Measurements from ENCODE around the gene CFAP77. TPM values are rescaled to one million over a fixed set of nuclear protein-coding genes. Genes with fewer than 3 reads are reported as not detected.

Gene CFAP77
- polyA plus RNA-seq, 3 donors = not detected

DNA sequence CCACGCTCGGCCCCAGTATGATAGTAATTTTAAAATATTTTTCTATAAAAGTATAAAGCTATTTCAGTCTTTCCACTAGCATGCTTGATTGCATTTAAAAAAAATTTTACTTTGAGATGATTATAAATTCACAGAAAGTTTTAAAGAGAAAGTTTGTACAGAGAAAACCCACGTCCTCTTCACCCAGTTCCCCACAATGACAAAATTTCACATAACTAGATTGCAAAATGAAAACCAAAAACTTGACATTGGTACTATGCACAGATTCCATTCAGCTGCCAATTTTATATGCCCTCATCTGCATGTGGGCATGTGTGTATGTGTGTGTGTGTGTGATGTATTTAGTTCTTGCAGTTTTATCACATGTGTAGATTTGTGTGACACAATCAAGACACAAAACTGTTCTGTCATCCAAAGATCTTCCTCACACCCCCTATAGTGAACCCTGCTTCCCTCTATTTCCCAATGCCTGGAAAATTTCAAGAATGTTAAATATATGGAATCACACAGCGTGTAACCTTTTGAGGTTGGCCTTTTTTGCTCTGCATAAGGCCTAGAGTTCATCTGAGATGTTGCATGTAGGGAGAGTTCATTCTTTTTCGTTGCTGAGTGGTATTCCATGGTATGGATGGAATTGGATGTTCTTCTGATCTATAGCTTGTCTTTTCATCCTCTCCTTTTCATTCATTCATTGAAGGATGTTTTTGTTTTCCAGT lies 115.5 kb downstream of the CFAP77 start:
- no peak overlapping the region for H3K27ac ChIP-seq (ENCODE audit: low read depth, low read length)
- 86 to 87% (median 86%) methylated on average over 5 of the region's 5 CpGs for WGBS, 3 donors

DNA sequence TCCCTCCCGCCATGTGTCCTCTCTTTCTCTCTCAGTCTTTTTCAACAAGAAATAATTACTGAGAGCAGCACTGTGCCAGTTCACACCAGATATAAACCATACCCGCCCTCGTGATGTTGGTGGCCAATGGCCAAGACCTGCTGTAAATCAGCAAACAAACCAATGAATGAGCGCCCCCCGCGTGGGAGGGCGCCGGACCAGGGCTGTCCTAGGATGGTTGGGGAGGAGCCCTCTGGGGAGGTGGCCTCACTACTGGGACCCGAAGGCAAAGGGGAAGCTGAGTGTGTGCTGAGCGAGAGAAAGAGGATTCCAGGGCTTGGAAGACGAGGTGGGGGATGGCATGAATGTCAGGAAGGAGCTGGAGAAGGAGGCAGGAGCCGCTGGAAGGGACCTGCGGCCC lies 121.2 kb downstream of the CFAP77 start:
- no peak overlapping the region for H3K27ac ChIP-seq (ENCODE audit: low read depth, low read length)
- WGBS, 3 donors = 19 to 33% (median 26%) methylated on average over 13 of the region's 13 CpGs

DNA sequence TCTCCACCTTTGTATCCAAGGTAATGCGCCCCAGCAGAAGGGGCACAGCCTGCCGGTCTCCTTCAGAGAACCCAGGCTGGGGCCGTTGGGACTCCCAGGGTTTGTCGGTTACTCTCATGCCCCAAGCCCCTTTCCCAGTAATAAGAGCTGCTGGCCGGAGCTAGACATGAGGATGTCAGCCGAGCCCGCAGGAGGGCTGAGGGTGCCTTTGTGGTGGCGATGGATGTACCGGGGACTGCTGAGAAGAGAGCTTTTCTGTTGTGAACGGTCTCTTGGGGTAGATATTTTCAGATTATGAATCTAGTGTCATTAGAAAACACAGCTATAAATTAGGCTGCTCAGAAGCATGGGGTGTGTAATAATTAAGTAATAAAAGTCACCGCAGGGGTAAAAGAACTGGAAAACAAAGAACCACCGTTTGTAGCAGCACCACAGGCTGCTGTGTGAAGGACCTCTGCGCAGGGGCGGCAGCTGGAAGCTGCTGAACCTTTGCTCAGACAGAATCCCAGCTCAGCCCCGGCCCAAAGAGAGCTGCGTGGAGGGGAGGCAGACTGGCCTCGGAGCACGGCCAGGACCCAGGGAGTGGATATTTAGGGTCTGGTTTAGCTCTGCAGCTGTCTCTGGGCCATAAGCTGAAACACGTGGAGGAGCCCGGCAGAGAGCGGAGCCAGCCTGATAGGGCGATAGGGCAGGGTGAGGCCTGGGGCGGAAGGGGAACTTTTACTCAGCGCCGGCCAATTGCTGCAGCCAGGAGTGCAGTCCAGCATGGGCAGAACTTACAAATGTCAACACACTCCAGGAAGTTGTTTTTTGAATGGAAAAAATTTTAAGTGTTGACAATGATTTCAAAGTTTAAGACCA lies 121.9 kb downstream of the CFAP77 start:
- no peak overlapping the region for H3K27ac ChIP-seq (ENCODE audit: low read depth, low read length)
- WGBS, 3 donors = 66 to 79% (median 75%) methylated on average over 25 of the region's 25 CpGs

DNA sequence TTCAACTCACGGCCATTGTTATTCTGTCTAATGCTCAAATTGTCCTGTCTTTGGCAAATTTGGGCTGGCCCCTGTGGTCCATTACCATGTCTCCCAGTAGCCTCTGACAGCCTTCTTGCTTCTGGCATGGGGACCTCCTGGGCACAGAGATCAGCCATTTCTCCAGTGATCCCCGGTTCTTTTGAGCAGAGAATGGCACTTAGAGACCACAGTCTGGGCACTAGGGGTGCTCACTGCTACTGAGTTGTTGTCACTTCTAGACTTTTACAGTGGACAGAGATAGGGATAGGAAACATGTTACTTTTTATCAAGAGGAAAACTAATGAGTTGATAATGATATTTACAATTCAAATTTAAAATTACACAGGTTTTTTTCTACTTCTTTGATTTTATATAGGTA lies 124.8 kb downstream of the CFAP77 start:
- 90 to 95% (median 93%) methylated on average over 2 of the region's 2 CpGs for WGBS, 3 donors
- H3K27ac ChIP-seq (ENCODE audit: low read depth, low read length) = no peak overlapping the region

DNA sequence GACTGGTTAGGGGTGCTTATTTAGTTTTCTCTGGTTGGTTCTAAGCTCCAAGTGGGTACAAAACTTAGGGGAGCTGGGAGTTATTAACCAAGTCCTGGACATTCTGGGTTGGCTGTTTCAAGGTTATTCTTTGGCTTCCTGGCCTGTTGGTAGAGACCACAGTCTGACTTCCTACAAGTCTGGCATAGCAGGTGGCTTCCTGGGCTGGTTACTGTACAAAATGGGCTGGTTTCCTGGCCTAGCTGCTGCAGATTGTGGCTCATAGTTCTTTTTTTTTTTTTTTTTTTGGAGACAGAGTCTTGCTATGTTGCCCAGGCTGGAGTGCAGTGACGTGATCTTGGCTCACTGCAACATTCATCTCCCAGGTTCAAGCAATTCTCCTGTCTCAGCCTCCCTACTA lies 126.1 kb downstream of the CFAP77 start:
- no peak overlapping the region for H3K27ac ChIP-seq (ENCODE audit: low read depth, low read length)
- 77 to 100% (median 92%) methylated on average over 1 of the region's 1 CpG for WGBS, 3 donors

DNA sequence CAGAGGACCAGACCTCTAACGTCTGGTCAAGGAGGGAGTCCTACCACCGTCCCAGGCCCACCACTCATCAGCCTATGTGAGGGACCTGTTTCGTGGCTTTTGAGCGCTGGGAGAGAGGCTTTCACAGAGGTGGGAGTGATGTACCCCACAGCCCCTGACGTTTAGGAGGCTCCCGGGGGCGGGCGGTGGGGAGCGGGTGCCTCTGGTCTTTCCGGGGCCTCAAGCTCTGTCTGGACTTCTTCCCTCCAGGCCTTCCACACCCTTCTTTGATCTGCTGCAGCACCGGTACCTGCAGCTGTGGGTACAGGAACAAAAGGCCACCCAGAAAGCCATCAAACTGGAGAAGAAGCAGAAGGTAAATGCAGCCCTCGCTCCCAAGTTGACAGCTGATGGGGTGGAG lies 127.3 kb downstream of the CFAP77 start:
- no peak overlapping the region for H3K27ac ChIP-seq (ENCODE audit: low read depth, low read length)
- WGBS, 3 donors = 76 to 87% (median 85%) methylated on average over 12 of the region's 12 CpGs

DNA sequence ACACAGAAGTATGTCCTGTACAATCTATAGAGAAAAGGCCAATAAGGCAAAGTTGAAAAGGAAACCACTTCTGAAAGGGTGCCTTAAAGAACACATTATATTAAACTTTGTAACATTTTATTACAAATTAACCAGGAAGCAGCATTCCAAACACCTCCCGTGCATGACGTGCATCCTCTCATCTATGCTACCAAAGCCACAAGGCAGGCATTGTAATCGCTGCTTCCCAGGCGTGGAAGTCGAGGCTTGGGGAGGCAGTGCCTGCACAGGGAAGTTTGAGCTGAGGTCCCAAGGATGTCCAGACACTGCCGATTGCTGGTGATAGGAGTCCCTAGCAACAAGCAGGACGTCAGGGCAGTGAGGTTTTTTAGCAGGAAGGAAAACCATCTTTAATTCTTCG lies 128.1 kb downstream of the CFAP77 start:
- no peak overlapping the region for H3K27ac ChIP-seq (ENCODE audit: low read depth, low read length)
- WGBS, 3 donors = 41 to 76% (median 67%) methylated on average over 8 of the region's 8 CpGs

DNA sequence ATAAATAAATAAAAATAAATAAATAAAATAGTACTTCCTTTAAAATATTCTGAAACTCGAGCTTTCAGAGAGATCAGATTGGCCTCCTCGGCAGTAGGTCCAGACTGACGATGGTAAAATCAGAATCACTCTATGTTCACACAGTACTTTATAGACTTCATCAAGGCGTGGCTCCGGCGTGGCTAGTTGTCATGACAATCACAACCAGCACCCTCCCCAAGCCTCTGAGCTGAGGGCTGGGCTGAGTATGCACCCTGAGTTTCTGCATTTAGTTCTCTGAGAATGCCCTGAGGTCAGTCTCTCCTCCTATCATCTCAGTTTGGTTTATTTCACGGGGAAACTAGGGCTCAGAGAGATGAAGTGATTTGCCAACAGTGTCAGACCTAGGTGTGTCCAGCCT lies 129.1 kb downstream of the CFAP77 start:
- no peak overlapping the region for H3K27ac ChIP-seq (ENCODE audit: low read depth, low read length)
- WGBS, 3 donors = 78 to 84% (median 83%) methylated on average over 7 of the region's 7 CpGs

DNA sequence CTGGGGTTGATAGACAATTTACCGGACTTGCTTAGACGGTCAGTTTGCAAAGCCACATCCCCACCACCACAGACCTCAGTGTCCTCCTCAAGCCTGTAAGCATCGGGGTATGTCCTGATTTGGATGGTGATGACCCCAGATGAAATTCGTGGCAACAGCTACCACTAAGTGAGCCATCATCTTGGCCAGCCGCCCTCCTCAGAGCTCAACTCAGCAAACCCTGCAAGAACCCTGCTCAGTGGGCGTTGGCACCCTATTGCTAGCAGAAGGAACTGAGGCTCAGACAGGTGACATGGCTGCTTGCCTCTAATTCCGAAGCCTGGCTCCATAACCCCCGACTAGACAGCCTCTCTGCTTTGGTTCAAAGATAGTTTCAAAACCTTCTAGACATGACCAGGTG lies 131.0 kb downstream of the CFAP77 start:
- WGBS, 3 donors = 83 to 91% (median 90%) methylated on average over 8 of the region's 8 CpGs
- no peak overlapping the region for H3K27ac ChIP-seq (ENCODE audit: low read depth, low read length)

DNA sequence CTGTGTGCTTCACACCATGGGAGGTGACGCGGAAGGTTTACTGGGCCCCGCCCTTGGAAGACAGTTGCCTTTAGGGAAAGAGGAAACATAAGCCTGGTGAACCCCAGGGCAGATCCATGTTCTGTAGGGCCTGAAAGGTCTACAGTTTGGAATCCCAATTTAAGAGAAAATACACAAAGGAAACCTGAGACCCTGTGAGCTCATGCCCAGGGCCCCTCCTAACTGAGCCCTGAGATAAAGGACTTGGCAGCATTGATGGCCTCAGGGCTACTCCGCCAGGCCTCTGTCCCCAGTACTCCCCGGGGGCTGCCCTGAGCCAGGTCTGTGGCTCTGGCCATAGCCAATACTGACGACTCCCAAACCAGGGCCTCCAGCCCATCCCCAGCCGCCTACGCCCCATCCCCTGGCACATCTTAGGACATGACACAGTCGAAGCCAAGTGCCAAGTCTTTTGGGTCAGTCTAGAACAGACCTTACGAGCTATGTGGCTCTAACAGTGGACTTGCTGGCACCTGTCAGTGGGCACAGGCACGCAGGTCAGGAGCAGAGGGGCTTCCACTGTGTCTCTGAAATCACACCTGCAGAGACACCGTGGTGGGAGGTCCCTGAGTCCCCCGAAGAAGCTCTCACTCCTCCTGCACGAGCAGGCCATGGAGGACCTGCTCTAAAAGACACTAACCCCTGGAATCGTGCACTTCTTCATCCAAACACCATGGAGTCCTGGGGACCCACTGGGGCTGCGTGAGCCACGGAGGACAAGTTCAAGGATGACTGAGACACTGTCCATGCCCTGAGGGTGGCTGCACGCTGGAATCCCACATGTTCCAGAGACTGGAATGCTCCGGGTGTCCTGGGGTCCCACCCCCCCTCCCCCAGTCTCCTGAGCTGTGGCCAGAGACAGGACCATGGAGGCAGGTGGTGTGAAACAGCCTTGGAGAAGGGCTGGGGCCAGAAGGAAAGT lies 132.1 kb downstream of the CFAP77 start:
- no peak overlapping the region for H3K27ac ChIP-seq (ENCODE audit: low read depth, low read length)
- WGBS, 3 donors = 82 to 86% (median 83%) methylated on average over 19 of the region's 19 CpGs

DNA sequence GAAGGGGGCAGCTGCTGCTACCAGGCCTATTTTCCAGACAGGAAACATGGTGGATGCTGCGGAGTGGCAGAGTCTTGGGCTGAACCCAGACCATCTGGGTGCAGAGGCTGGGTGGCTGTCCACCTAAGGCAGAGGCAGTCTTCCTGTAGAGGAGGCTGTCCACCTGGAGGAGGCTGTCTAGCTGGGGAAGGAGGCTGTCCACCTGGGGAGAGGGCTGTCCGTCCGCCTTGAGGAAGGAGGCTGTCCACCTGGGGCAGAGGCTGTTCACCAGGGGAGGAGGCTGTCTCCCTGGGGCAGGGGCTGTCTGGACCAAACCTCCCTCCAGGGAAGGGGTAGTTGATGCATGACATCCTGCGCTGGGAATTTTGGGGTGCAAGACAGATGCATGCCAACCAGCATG lies 133.2 kb downstream of the CFAP77 start:
- 87 to 97% (median 93%) methylated on average over 4 of the region's 4 CpGs for WGBS, 3 donors
- no peak overlapping the region for H3K27ac ChIP-seq (ENCODE audit: low read depth, low read length)

DNA sequence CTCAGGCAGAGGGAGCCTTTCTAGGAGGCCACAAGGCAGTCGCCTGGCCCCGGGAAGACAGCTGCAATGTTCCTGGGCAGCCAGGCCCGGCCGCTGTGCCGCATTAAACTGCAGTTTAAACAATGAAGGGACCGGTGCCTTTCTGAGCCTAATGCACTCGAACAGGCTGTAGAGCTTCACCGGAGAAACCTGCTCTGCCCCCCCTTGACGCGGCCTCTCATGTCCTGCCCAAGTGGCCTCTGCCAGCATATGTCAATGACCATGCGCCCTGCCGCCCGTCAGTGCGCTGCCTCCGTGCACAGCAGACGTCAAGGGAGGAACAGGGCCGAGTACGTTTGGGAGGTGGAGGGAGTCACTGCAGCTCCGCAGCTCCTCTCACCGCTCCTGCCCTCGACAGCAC lies 133.9 kb downstream of the CFAP77 start:
- no peak overlapping the region for H3K27ac ChIP-seq (ENCODE audit: low read depth, low read length)
- 52 to 73% (median 53%) methylated on average over 21 of the region's 21 CpGs for WGBS, 3 donors

DNA sequence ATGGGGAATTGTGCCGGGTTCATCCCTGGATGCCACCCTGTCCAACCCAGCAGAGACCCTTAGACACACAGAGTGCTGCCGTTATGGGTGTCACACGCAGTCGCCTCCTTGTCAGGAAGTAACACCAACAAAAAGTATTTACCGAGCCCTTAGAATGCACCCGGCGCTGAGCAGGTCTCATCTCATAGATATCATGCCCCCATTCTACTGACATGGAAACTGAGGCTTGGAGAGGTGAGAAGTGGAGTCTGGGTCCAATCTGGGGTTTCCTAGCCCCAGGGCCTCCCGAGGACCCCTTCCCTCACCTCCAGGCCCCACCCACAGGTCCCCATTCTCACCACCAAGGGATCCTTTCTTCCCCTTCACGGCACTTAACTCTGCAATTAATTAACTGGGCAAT lies 135.6 kb downstream of the CFAP77 start:
- 76 to 79% (median 79%) methylated on average over 9 of the region's 9 CpGs for WGBS, 3 donors
- H3K27ac ChIP-seq (ENCODE audit: low read depth, low read length) = no peak overlapping the region

DNA sequence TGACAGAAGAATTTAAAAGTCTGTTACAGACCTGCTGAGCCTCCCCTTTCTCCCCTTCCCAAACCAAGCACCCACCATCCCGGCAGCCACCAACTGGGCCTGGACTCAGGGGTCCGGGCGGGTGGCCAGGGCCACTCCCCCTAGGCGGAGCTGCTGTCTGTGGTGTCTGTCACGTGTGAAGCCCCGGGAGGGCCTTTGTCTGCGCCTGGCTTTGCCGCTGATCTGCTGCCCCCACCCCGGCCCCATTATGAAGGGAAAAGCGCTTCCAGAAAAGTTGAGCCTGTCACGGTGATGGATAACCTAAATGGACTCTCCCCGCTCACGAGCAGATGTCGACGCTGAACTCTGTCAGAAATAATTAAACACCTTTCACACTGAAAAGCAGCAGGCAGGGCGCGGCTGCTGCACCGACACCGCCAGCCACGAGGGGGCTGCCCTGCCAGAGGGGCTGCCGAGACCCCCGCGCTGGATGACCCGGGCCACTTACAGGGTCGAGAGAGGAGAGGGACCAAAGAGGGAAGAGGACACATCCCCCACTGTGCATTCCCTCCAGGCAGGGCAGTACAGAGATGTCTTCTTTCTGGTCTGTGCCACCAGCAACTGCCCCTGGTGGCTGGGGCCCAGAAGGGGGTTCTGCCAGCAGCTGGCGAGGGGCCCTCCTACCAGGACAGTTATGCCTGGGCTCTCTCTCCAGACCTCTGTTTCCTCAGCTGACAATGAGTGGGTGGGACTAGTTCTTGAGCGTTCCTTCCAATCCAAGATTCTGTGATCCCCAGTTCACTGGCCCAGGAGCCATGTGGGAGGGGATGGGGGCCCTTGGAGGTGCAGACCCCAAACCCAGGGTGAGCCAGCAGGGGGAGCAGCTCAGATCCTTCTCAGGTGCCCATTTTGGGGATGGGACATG lies 136.4 kb downstream of the CFAP77 start:
- 2 to 5% (median 4%) methylated on average over 27 of the region's 27 CpGs for WGBS, 3 donors
- H3K27ac ChIP-seq (ENCODE audit: low read depth, low read length) = no peak overlapping the region

DNA sequence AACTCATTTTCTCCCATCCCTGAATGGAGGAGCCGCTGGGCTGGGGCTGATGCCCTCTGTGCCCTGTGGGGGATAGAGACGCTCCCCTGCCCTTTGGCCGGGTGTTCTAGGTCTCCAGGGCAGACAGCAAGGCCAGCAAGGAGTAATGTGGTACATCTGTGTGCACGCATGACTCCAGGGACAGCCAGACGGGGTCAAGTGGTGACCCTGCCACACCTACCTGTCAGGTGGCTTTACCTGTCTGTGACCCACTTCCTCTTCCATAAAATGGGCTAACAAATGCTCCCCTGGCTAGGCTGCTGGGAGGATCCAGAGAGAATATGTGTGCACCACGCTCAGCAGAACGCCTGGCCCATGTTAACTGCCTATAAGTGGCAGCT lies 137.0 kb downstream of the CFAP77 start:
- 71 to 83% (median 72%) methylated on average over 7 of the region's 7 CpGs for WGBS, 3 donors
- H3K27ac ChIP-seq (ENCODE audit: low read depth, low read length) = no peak overlapping the region

DNA sequence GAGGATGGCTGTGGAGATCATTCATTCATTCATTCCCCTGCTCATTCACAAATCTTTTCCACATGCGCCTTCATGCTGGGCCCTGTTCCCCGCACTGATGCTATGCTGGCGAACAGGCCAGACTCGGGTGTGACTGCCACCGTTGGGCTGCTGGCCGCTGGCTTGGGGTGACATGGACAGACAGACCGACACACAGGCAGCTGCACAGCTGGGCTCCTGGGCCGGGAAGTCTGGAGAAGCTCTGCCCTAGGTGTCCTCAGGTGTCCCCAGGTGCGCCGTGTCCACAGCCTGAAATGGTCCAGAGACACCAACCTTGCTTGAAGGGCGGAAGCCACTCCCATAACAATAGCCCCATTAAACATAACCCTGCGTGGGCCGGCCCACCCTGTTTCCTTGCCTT lies 137.4 kb downstream of the CFAP77 start:
- H3K27ac ChIP-seq (ENCODE audit: low read depth, low read length) = no peak overlapping the region
- 81 to 88% (median 84%) methylated on average over 13 of the region's 13 CpGs for WGBS, 3 donors

DNA sequence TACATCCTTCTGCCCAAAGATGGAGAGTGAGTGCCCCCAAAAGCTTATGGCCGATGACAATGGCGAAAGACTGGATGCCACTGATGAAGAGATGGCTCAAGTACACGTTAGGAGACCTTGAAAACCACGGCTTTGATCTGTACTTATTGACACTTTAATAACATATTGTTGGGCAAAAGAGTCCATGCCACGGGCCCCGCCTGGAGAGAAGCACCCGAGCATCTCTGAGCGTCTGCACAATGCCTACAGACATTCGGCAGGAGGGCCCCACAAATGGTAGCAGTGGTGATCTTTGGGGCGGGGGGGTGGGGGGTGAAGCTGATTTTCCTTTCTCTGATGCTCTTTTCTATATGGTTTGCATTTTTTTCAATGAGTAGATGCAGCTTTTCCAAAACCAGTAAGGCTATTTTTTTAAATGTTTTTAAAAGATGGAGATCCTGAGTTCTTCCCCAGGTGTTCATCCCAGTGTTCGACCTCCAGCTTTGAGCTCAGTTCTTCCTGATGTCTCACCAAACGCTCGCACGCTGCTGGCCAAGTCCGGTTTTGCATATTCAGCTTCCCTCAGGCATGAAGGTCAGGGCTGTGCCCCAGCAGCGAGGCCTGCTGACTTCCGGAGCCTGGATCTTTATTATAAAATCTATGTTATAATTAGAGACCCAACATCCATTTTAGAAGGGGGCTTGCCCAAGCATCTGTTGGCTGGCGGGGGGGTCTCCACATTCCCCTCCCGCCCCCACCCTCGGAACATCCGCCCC lies 138.1 kb downstream of the CFAP77 start:
- H3K27ac ChIP-seq (ENCODE audit: low read depth, low read length) = no peak overlapping the region
- 72 to 84% (median 75%) methylated on average over 21 of the region's 21 CpGs for WGBS, 3 donors

Data from adipose tissue (tissue), 3 donors.